HCT116 (cell line): ENCODE data around the gene CNTN4. TPM values are rescaled to one million over a fixed set of nuclear protein-coding genes. Genes with fewer than 3 reads are reported as not detected.

Source experiments
- ATAC-seq: fragments of 200-7000 bp; cut with Tn5 transposase; 2 replicates; pipeline ENCODE4 v1.9.1; 2020; ENCODE audit warnings: mild to moderate bottlenecking, moderate library complexity
- BruUV-seq: library from RNA; stranded (reverse); fragments of 400-500 nt; replicated peaks from 2 replicates; lab custom pipeline; 2021; lab: Mats Ljungman, UMichigan
- CTCF ChIA-PET: fragments of 300-600 bp; sonication (Branson Sonifier 250); formaldehyde crosslinking; loops from one replicate; lab custom pipeline; 2021; ENCODE audit warnings: antibody characterized with exemption; lab: Charles Lee
- POLR2A ChIA-PET: fragments of 300-600, 350-600 bp; sonication (Branson Sonifier 250); formaldehyde crosslinking; loops from one replicate; lab custom pipeline; 2021; ENCODE audit warnings: antibody characterized with exemption; lab: Charles Lee
- RAD21 ChIA-PET, 2 experiments: fragments of 300-600 bp; sonication (Branson Sonifier 250); formaldehyde crosslinking; loops; one replicate each; lab custom pipeline; 2023; ENCODE audit warnings: low total read pairs in 2 of 2; ENCODE audit not compliant: uncharacterized antibody in 2 of 2, unreplicated experiment in 2 of 2, low non-redundant PET in 1 of 2; lab: Charles Lee
- DNase-seq: peaks from one replicate; pipeline ENCODE4 v3.0.0-alpha.2; 2010; ENCODE audit warnings: low read depth, low spot score
- H2AFZ ChIP-seq: fragments of 200-600 bp; shearing (Covaris generic), sonication (generic); 2 replicates; pipeline ENCODE4 v1.6.1; 2017; ENCODE audit warnings: low read depth, mixed run types, mixed read lengths, antibody characterized with exemption, low read length; ENCODE audit not compliant: poor library complexity, severe bottlenecking
- H3K27ac ChIP-seq: 2 replicates; pipeline ENCODE4 v1.5.1; 2012; ENCODE audit warnings: low read depth, low read length
- H3K27me3 ChIP-seq: fragments of 200-600 bp; sonication (generic); 2 replicates; pipeline ENCODE4 v1.6.1; 2016; ENCODE audit warnings: mixed run types, low read length, mixed read lengths; ENCODE audit not compliant: insufficient read depth
- H3K36me3 ChIP-seq, 2 experiments: fragments of 200-500 bp in 1 of 2; fragments of 200-600 bp in 1 of 2; sonication (Bioruptor generic) in 1 of 2; sonication (generic) in 1 of 2; 2 replicates each; pipeline versions ENCODE4 v1.5.1 to v1.6.1; 2014 to 2016; ENCODE audit warnings: low read length in 2 of 2, inconsistent platforms in 1 of 2, mixed read lengths in 1 of 2, mixed run types in 1 of 2; ENCODE audit not compliant: insufficient read depth in 2 of 2, control insufficient read depth in 1 of 2
- H3K4me1 ChIP-seq, 2 experiments: fragments of 200-600 bp in 1 of 2; sonication (generic) in 1 of 2; 2 replicates each; pipeline versions ENCODE4 v1.5.1 to v1.6.1; 2012 to 2017; ENCODE audit warnings: low read length in 2 of 2, inconsistent platforms in 1 of 2, mild to moderate bottlenecking in 1 of 2, mixed read lengths in 1 of 2, mixed run types in 1 of 2, moderate library complexity in 1 of 2; ENCODE audit not compliant: insufficient read depth in 2 of 2, control insufficient read depth in 1 of 2
- H3K4me2 ChIP-seq: fragments of 200-600 bp; sonication (generic); 2 replicates; pipeline ENCODE4 v1.6.1; 2017; ENCODE audit warnings: mixed run types, low read length, mixed read lengths
- H3K4me3 ChIP-seq, 2 experiments: fragments of 200-600 bp in 1 of 2; sonication (generic) in 1 of 2; replicated peaks in 1 of 2; 2 replicates each; pipeline ENCODE4 v1.5.1; 2011 to 2016; ENCODE audit warnings: low read length in 2 of 2, control low read depth in 1 of 2, low read depth in 1 of 2, mild to moderate bottlenecking in 1 of 2, mixed read lengths in 1 of 2, mixed run types in 1 of 2
- H3K79me2 ChIP-seq: fragments of 200-600 bp; sonication (generic); 2 replicates; pipeline ENCODE4 v1.6.1; 2017; ENCODE audit warnings: mild to moderate bottlenecking, mixed run types, low read length, moderate library complexity, mixed read lengths; ENCODE audit not compliant: insufficient read depth
- H3K9ac ChIP-seq: fragments of 200-600 bp; sonication (generic); 2 replicates; pipeline ENCODE4 v1.6.1; 2016; ENCODE audit warnings: low read length, mixed read lengths
- H3K9me2 ChIP-seq: fragments of 200-600 bp; sonication (generic), shearing (Covaris generic); 2 replicates; pipeline ENCODE4 v1.6.1; 2017; ENCODE audit warnings: mixed run types, mild to moderate bottlenecking, moderate library complexity; ENCODE audit not compliant: insufficient read depth
- H3K9me3 ChIP-seq, 2 experiments: fragments of 200-500 bp in 1 of 2; fragments of 200-600 bp in 1 of 2; sonication (Bioruptor generic) in 1 of 2; sonication (generic) in 1 of 2; 2 replicates each; pipeline ENCODE4 v1.6.1; 2014 to 2017; ENCODE audit warnings: low read length in 2 of 2, mixed read lengths in 2 of 2, inconsistent platforms in 1 of 2, low read depth in 1 of 2, mild to moderate bottlenecking in 1 of 2, mixed run types in 1 of 2, moderate library complexity in 1 of 2; ENCODE audit not compliant: control insufficient read depth in 1 of 2, insufficient read depth in 1 of 2
- H4K20me1 ChIP-seq: fragments of 200-600 bp; sonication (generic), shearing (Covaris generic); 2 replicates; pipeline ENCODE4 v1.6.1; 2017; ENCODE audit warnings: mixed run types, mild to moderate bottlenecking, moderate library complexity; ENCODE audit not compliant: insufficient read depth
- ATF3 ChIP-seq: IDR thresholded peaks from 2 replicates; pipeline ENCODE4 v1.6.1; 2012
- CEBPB ChIP-seq: IDR thresholded peaks from 2 replicates; pipeline ENCODE4 v1.6.1; 2012; ENCODE audit warnings: low read depth
- EGR1 ChIP-seq: IDR thresholded peaks from 2 replicates; pipeline ENCODE4 v1.6.1; 2012; ENCODE audit warnings: low read depth
- EZH2phosphoT487 ChIP-seq: fragments of 200-600 bp; IDR thresholded peaks from 2 replicates; pipeline ENCODE4 v1.6.1; 2018; ENCODE audit warnings: antibody characterized with exemption, borderline replicate concordance
- FOSL1 ChIP-seq: IDR thresholded peaks from 2 replicates; pipeline ENCODE4 v1.6.1; 2012; ENCODE audit warnings: low read depth
- MAX ChIP-seq: IDR thresholded peaks from 2 replicates; pipeline ENCODE4 v1.6.1; 2012
- POLR2A ChIP-seq: IDR thresholded peaks from 2 replicates; pipeline ENCODE4 v1.7.0; 2011; ENCODE audit warnings: borderline replicate concordance; ENCODE audit not compliant: insufficient read depth, insufficient read length; ENCODE audit errors: extremely low read depth
- POLR2AphosphoS5 ChIP-seq: IDR thresholded peaks from 2 replicates; pipeline ENCODE4 v1.6.1; 2011; ENCODE audit warnings: mild to moderate bottlenecking, low read depth, low read length, moderate library complexity
- REST ChIP-seq: IDR thresholded peaks from 2 replicates; pipeline ENCODE4 v1.6.1; 2012; ENCODE audit warnings: low read depth
- SP1 ChIP-seq: IDR thresholded peaks from 2 replicates; pipeline ENCODE4 v1.6.1; 2012; ENCODE audit warnings: low read depth
- SRF ChIP-seq: IDR thresholded peaks from 2 replicates; pipeline ENCODE4 v1.6.1; 2012; ENCODE audit warnings: low read depth
- YY1 ChIP-seq: IDR thresholded peaks from 2 replicates; pipeline ENCODE4 v1.6.1; 2011; ENCODE audit warnings: low read length, low read depth, moderate library complexity, mild to moderate bottlenecking; ENCODE audit not compliant: insufficient replicate concordance; ENCODE audit errors: extremely low read depth
- ZFX ChIP-seq: fragments of 450-650 bp; IDR thresholded peaks from 2 replicates; pipeline ENCODE4 v1.6.1; 2017
- intact Hi-C: fragments of 100-400 bp; cut with micrococcal nuclease; formaldehyde crosslinking; loops from 2 replicates; pipeline ENCODE4 v1.10.0; 2022
- total RNA-seq: library from RNA; stranded (reverse); gene quantifications from one replicate; pipeline ENCODE4 v1.2.1, GENCODE V29; 2021; ENCODE audit not compliant: unreplicated experiment

Gene CNTN4
- total RNA-seq, 1 experiment from 2014 or later: not detected

GRCh38 chr3:3038201-3038991 is 939.7 kb downstream of the CNTN4 start:
- BruUV-seq: no TSS peak

More at GRCh38 chr3:3038201-3038991, 939.7 kb downstream of the CNTN4 start:
- RAD21 ChIA-PET: no interaction called here
- no peak for DNase-seq
- H2AFZ ChIP-seq: no peak overlapping the region
- no peak overlapping the region for H3K9ac ChIP-seq
- H3K4me3 ChIP-seq: no peak overlapping the region
- no peaks in the 10 kb centered on the region for H4K20me1 ChIP-seq
- H3K79me2 ChIP-seq: no peaks in the 10 kb centered on the region
- no peaks in the 10 kb centered on the region for H3K9me3 ChIP-seq
- H3K27me3 ChIP-seq: no peaks in the 10 kb centered on the region
- no peaks in the 10 kb centered on the region for H3K36me3 ChIP-seq
- H3K4me1 ChIP-seq: no peaks in the 10 kb centered on the region
- POLR2A ChIA-PET: no interaction called here
- H3K27ac ChIP-seq: no peak overlapping the region
- TF ChIP-seq ZFX: no peak
- TF ChIP-seq SP1: no peak
- TF ChIP-seq POLR2AphosphoS5: no peak
- no peak for TF ChIP-seq REST
- no peak for TF ChIP-seq EGR1
- TF ChIP-seq FOSL1: no peak
- no peak for TF ChIP-seq YY1
- no peak for TF ChIP-seq ATF3
- no peak for TF ChIP-seq POLR2A
- no peak for TF ChIP-seq MAX
- TF ChIP-seq SRF: no peak
- TF ChIP-seq EZH2phosphoT487: no peak
- TF ChIP-seq CEBPB: no peak
- CTCF ChIA-PET: no interaction called here
- no peak for ATAC-seq
- H3K9me2 ChIP-seq: no peaks in the 10 kb centered on the region
- H3K4me2 ChIP-seq: no peak overlapping the region
- intact Hi-C loops: no loop called here
